ENCODE results near the gene AAMP. TPM values are rescaled to one million over a fixed set of nuclear protein-coding genes. Genes with fewer than 3 reads are reported as not detected.

The AAMP gene
- total and polyA plus RNA-seq, 9 donors: 71.1 to 144 (median 106) TPM

- intact Hi-C loops (cut with DNase I): no loop called here
Measured at GRCh38 chr2:218281449-218281848, 11.5 kb upstream of the AAMP start.

DNA sequence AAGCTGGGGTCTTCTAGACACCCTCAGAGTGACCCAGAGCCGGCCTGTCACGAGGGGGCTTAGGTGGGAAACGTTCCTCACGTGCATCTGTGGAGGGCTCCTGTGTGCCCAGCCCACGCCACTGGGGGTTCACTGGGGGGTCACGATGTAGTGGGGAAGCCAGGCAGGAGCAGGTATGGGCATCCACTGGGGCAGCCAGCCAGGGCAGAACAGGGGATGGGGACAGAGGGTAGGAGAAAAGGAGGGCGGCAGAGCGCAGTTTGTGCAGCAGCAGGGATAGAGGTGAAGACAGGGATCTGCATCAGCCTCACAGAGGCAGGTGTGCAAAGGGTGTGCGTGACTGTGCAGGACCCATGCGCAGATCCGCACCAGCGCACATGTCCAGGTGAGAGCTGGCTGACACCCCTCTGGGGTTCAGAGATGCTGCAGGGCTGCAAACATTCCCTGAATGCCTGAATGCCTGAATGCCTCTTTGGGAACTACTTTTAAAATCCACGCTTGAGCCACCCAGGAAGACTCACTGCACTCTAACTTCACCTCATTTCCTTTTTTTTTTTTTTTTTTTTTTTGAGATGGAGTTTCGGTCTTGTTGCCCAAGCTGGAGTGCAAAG is 10.4 kb upstream of the AAMP start:
- intact Hi-C loops (cut with DNase I): no loop called here
- TF ChIP-seq EP300 (IDR thresholded peaks at IDR 0.05) (no peak), POLR2A (IDR thresholded peaks at IDR 0.05) (no peak)
- TF ChIP-seq, protein P1, sequence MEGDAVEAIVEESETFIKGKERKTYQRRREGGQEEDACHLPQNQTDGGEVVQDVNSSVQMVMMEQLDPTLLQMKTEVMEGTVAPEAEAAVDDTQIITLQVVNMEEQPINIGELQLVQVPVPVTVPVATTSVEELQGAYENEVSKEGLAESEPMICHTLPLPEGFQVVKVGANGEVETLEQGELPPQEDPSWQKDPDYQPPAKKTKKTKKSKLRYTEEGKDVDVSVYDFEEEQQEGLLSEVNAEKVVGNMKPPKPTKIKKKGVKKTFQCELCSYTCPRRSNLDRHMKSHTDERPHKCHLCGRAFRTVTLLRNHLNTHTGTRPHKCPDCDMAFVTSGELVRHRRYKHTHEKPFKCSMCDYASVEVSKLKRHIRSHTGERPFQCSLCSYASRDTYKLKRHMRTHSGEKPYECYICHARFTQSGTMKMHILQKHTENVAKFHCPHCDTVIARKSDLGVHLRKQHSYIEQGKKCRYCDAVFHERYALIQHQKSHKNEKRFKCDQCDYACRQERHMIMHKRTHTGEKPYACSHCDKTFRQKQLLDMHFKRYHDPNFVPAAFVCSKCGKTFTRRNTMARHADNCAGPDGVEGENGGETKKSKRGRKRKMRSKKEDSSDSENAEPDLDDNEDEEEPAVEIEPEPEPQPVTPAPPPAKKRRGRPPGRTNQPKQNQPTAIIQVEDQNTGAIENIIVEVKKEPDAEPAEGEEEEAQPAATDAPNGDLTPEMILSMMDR (IDR thresholded peaks at IDR 0.05): no peak

More at GRCh38 chr2:218281449-218281848, 11.5 kb upstream of the AAMP start:
- peaks cover 19% of the 10 kb centered on the region for H3K4me1 ChIP-seq (ENCODE audit: insufficient read depth)
- no peak overlapping the region for H3K4me3 ChIP-seq
- no peaks in the 10 kb centered on the region for H3K36me3 ChIP-seq
- DNase-seq: no peak
- TF ChIP-seq, protein P1 (IDR thresholded peaks at IDR 0.05): no peak
- no peak for TF ChIP-seq EP300 (IDR thresholded peaks at IDR 0.05)
- TF ChIP-seq POLR2A (IDR thresholded peaks at IDR 0.05): no peak
- H3K27me3 ChIP-seq: no peaks in the 10 kb centered on the region
- H3K27ac ChIP-seq: no peak overlapping the region
- 76 to 79% (median 76%) methylated on average over 3 of the region's 3 CpGs for WGBS, 3 donors
- no peaks in the 10 kb centered on the region for H3K9me3 ChIP-seq

DNA sequence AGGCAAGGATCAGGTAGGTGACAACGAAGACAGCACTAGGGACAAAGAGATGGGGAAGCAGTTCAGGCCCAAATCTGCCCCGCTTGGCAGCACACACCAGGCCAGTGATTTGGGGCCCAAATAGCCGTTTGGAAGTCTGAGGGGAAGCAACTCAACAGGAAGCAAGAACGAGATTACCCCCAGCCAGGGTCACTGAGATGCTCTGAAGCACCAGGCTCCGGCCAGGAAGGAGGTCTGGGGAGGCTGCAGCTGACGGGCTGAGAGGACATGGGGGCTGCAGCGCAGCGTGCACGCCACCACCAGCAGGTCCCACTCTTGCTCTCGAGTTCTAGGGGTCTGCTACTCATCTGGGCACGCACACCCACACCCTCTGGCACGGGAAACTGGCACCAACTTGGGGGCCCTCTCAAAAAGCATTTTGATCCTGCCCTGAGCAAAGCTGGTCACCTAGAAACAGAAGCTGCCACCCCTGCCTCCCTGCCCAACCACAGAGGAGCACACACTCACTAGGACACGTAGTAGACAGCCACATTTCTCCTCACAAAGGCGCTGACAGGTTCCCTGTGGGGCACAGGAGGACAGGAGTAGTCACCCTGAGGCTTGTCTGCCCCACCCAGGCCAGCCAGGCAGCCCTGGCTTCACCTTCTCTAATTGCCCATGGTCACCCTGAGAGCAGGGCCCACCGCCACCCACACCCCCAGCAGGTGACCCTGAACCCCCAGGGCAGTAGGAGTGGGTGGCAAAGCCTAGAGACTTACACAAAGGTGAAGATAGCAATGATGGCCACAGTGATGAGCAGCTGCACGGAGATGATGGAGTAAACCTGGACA is 8.8 kb upstream of the AAMP start:
- intact Hi-C loops (cut with DNase I): loop anchor here in 2 of 4 donors (10.0 kb wide), 2 partner anchors 186 to 376 kb away; partner anchors contain the start of genes BCS1L (in 1 of the 2) and ZNF142 (in 1 of the 2)
- H3K27ac ChIP-seq: no peak overlapping the region
- H3K36me3 ChIP-seq: no peaks in the 10 kb centered on the region
- 76 to 82% (median 81%) methylated on average over 16 of the region's 16 CpGs for WGBS, 3 donors
- no peaks in the 10 kb centered on the region for H3K27me3 ChIP-seq
- no peak for DNase-seq
- H3K9me3 ChIP-seq: no peaks in the 10 kb centered on the region
- H3K4me1 ChIP-seq (ENCODE audit: insufficient read depth): peaks cover 3% of the 10 kb centered on the region
- TF ChIP-seq POLR2A (IDR thresholded peaks at IDR 0.05) (no peak), EP300 (IDR thresholded peaks at IDR 0.05) (no peak)
- TF ChIP-seq, protein P1 (IDR thresholded peaks at IDR 0.05): no peak
- no peak overlapping the region for H3K4me3 ChIP-seq

More for the DNA sequence above, 10.4 kb upstream of the AAMP start:
- Histone ChIP-seq H3K36me3 (no peaks in the 10 kb centered on the region), H3K9me3 (no peaks in the 10 kb centered on the region), H3K27me3 (no peaks in the 10 kb centered on the region), H3K4me3 (no peak overlapping the region), H3K4me1 (ENCODE audit: insufficient read depth) (peaks cover 10% of the 10 kb centered on the region), H3K27ac (no peak overlapping the region)
- no peak for DNase-seq
- 88 to 93% (median 90%) methylated on average over 14 of the region's 14 CpGs for WGBS, 3 donors

DNA sequence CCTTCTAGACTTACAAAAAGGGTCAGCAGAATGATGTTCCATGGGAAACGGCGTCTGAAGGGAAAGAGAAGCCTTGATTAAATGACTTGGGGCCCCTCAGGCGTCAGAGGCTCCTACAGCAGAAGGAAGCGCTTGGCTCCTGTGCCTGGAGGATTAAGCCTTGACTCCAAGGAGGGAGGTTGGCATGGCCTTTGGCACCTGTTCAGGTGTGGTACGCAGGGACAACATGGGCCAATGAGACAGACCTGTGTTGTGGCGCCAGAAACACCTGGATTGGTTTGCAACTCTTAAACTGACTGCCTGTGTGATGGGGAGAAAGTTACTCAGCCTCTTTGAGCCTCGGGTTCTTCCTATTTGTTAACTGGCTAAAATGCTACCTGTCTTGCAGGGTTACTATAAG is 8.0 kb upstream of the AAMP start:
- no peak for TF ChIP-seq POLR2A (IDR thresholded peaks at IDR 0.05)
- TF ChIP-seq EP300 (IDR thresholded peaks at IDR 0.05): no peak
- TF ChIP-seq, protein P1 (IDR thresholded peaks at IDR 0.05): no peak
- no peaks in the 10 kb centered on the region for H3K36me3 ChIP-seq
- no peaks in the 10 kb centered on the region for H3K9me3 ChIP-seq
- H3K4me3 ChIP-seq: no peak overlapping the region
- WGBS, 3 donors: 62 to 83% (median 69%) methylated on average over 7 of the region's 7 CpGs
- H3K4me1 ChIP-seq (ENCODE audit: insufficient read depth): peaks cover 3% of the 10 kb centered on the region
- H3K27me3 ChIP-seq: no peaks in the 10 kb centered on the region
- DNase-seq: no peak
- intact Hi-C loops (cut with DNase I): loop anchor here in 2 of 4 donors (10.0 kb wide), 2 partner anchors 187 to 377 kb away; partner anchors contain the start of genes BCS1L (in 1 of the 2) and ZNF142 (in 1 of the 2)
- H3K27ac ChIP-seq: no peak overlapping the region
